K562 (cell line): ENCODE data around the gene SPTSSA. TPM values are rescaled to one million over a fixed set of nuclear protein-coding genes. Genes with fewer than 3 reads are reported as not detected.

Experiments
- ARID1B ChIP-seq: fragments of 450-650 bp; IDR thresholded peaks from 2 replicates; pipeline ENCODE4 v1.6.1; 2016; ENCODE audit warnings: antibody characterized with exemption, mild to moderate bottlenecking, inconsistent platforms
- ATF1 ChIP-seq, 2 experiments: fragments of 450-650 bp in 1 of 2; IDR thresholded peaks; 2 replicates each; pipeline ENCODE4 v1.6.1; 2016; ENCODE audit warnings: missing compliant biosample characterization in 1 of 2, missing genetic modification characterization in 1 of 2
- C11orf30 ChIP-seq: fragments of 450-650 bp; IDR thresholded peaks from 2 replicates; pipeline ENCODE4 v1.6.1; 2016; ENCODE audit warnings: low read depth, mild to moderate bottlenecking
- DDX20 ChIP-seq: fragments of 450-650 bp; IDR thresholded peaks from 2 replicates; pipeline ENCODE4 v1.6.1; 2016; ENCODE audit warnings: missing genetic modification characterization, low read depth, mild to moderate bottlenecking, missing compliant biosample characterization, moderate library complexity
- EWSR1 ChIP-seq: fragments of 450-650 bp; IDR thresholded peaks from 2 replicates; pipeline ENCODE4 v1.6.1; 2018; ENCODE audit warnings: borderline replicate concordance, mild to moderate bottlenecking, low read depth, moderate library complexity; ENCODE audit not compliant: partially characterized antibody
- FOSL1 ChIP-seq: fragments of 200-800 bp; sonication (Bioruptor generic); conservative IDR thresholded peaks from 2 replicates; pipeline ENCODE4 v1.6.1; 2016; ENCODE audit warnings: missing genetic modification characterization, missing compliant biosample characterization
- GATAD2A ChIP-seq: fragments of 450-650 bp; IDR thresholded peaks from 2 replicates; pipeline ENCODE4 v1.6.1; 2017
- HEY1 ChIP-seq: fragments of 250-450 bp; sonication (Bioruptor Pico); IDR thresholded peaks from 2 replicates; pipeline ENCODE4 v1.5.0; 2020; ENCODE audit warnings: mild to moderate bottlenecking, moderate library complexity, borderline replicate concordance
- MEF2D ChIP-seq: conservative IDR thresholded peaks from 2 replicates; pipeline ENCODE4 v1.6.1; 2016; ENCODE audit warnings: low read depth, missing genetic modification characterization, missing compliant biosample characterization
- NFATC3 ChIP-seq: fragments of 450-650 bp; IDR thresholded peaks from 2 replicates; pipeline ENCODE4 v1.6.1; 2017; ENCODE audit warnings: mild to moderate bottlenecking
- RNF219 ChIP-seq: fragments of 250-450 bp; sonication (Bioruptor Pico); IDR thresholded peaks from 2 replicates; pipeline ENCODE4 v1.5.0; 2022; ENCODE audit warnings: mild to moderate bottlenecking
- SIN3B ChIP-seq: fragments of 450-650 bp; IDR thresholded peaks from 2 replicates; pipeline ENCODE4 v1.6.1; 2017; ENCODE audit warnings: low read depth, mild to moderate bottlenecking, moderate library complexity
- TOE1 ChIP-seq, 2 experiments: fragments of 450-650 bp in 1 of 2; sonication (generic) in 1 of 2; formaldehyde crosslinking in 1 of 2; IDR thresholded peaks; 2 replicates each; pipeline versions ENCODE4 v1.7.1 to v1.8.0; 2016 to 2022; ENCODE audit warnings: borderline replicate concordance in 2 of 2, mild to moderate bottlenecking in 2 of 2, antibody characterized with exemption in 1 of 2, inconsistent platforms in 1 of 2, low read depth in 1 of 2, missing genetic modification reagents in 1 of 2, moderate library complexity in 1 of 2
- ZNF609 ChIP-seq: sonication (generic); formaldehyde crosslinking; IDR thresholded peaks from 2 replicates; pipeline ENCODE4 v1.8.1; 2023; ENCODE audit warnings: missing genetic modification reagents, mild to moderate bottlenecking, borderline replicate concordance
- ZSCAN32 ChIP-seq: fragments of 450-650 bp; formaldehyde crosslinking; IDR thresholded peaks from 2 replicates; pipeline ENCODE4 v1.4.0; 2020; ENCODE audit warnings: mild to moderate bottlenecking, moderate library complexity
- polyA plus RNA-seq, 8 experiments: library from polyadenylated mRNA; depleted of rRNA in 4 of 8; stranded (reverse) in 5 of 8; unstranded in 3 of 8; fragments of >200 nt; fragmentation: Nextera tagmentation in 2 of 8; fragmentation: Illumina TruSeq in 1 of 8; extraction: Ambion mirVana in 2 of 8; extraction: Trizol in 1 of 8; gene quantifications; 2 replicates each; pipeline versions ENCODE4 v1.2.1 to v1.2.3, GENCODE V29; 2011 to 2014; ENCODE audit warnings: inconsistent platforms in 1 of 8, missing spikeins in 1 of 8
- total RNA-seq, 7 experiments: library from RNA; depleted of rRNA in 6 of 7; stranded (reverse); fragments of >200 nt in 6 of 7; fragmentation: Illumina TruSeq in 2 of 7; extraction: Trizol in 2 of 7; gene quantifications; 2 replicates each; pipeline versions ENCODE4 v1.2.1 to v1.2.3, GENCODE V29; 2011 to 2021; ENCODE audit warnings: low replicate concordance in 1 of 7
- TF ChIP-seq, protein P1 (sequence below), 2 experiments: fragments of 450-650 bp in 1 of 2; sonication (generic) in 1 of 2; formaldehyde crosslinking in 1 of 2; IDR thresholded peaks in 1 of 2; conservative IDR thresholded peaks in 1 of 2; 2 replicates each; pipeline versions ENCODE4 v1.6.1 to v1.8.1; 2016 to 2023; ENCODE audit warnings: mild to moderate bottlenecking in 2 of 2, moderate library complexity in 2 of 2, inconsistent platforms in 1 of 2, missing genetic modification reagents in 1 of 2
- TF ChIP-seq, protein P2 (sequence below): fragments of 450-650 bp; formaldehyde crosslinking; IDR thresholded peaks from 2 replicates; pipeline ENCODE4 v1.4.0; 2022; ENCODE audit warnings: missing genetic modification characterization

Gene SPTSSA
- total and polyA plus RNA-seq, 9 of the 15 experiments (the other 6 are each of a cell fraction or from before 2014, with no cell fraction given) = 6.8 to 35.7 (median 22.0) TPM

- no peak for TF ChIP-seq RNF219 (CRISPR knock-in tag)
- TF ChIP-seq TOE1 (IDR thresholded peaks at IDR 0.05; ENCODE audit: borderline replicate concordance) = no peak
- no peak for TF ChIP-seq TOE1 (CRISPR knock-in tag; IDR thresholded peaks at IDR 0.05; ENCODE audit: borderline replicate concordance, low read depth)
- TF ChIP-seq MEF2D = no peak
- no peak for TF ChIP-seq SIN3B
- TF ChIP-seq, protein P1, sequence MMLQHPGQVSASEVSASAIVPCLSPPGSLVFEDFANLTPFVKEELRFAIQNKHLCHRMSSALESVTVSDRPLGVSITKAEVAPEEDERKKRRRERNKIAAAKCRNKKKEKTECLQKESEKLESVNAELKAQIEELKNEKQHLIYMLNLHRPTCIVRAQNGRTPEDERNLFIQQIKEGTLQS (IDR thresholded peaks at IDR 0.05) = peak; percentile 97
- TF ChIP-seq, protein P1 (CRISPR knock-in tag; conservative IDR thresholded peaks at IDR 0.05) = peak; percentile 77; the same call in 1 of the 2 replicates
- TF ChIP-seq ZSCAN32 (CRISPR knock-in tag) = no peak
- TF ChIP-seq, protein P2, sequence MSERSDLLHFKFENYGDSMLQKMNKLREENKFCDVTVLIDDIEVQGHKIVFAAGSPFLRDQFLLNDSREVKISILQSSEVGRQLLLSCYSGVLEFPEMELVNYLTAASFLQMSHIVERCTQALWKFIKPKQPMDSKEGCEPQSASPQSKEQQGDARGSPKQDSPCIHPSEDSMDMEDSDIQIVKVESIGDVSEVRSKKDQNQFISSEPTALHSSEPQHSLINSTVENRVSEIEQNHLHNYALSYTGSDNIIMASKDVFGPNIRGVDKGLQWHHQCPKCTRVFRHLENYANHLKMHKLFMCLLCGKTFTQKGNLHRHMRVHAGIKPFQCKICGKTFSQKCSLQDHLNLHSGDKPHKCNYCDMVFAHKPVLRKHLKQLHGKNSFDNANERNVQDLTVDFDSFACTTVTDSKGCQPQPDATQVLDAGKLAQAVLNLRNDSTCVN (CRISPR knock-in tag) = no peak
- TF ChIP-seq C11orf30 = peak; percentile 30; the same call in 1 of the 2 replicates
- TF ChIP-seq DDX20 (tag) = no peak
- no peak for TF ChIP-seq HEY1 (CRISPR knock-in tag)
- no peak for TF ChIP-seq ATF1 (CRISPR knock-in tag; IDR thresholded peaks at IDR 0.05)
- peak; percentile 81 for TF ChIP-seq ATF1 (tag; IDR thresholded peaks at IDR 0.05)
- TF ChIP-seq FOSL1 (tag) = peak; percentile 97
- TF ChIP-seq GATAD2A = no peak
- TF ChIP-seq NFATC3 = no peak
- no peak for TF ChIP-seq ZNF609
- peak; percentile 63 for TF ChIP-seq ARID1B
- no peak for TF ChIP-seq EWSR1
Measured at GRCh38 chr14:34496679-34497513, 34.9 kb upstream of the SPTSSA start (continued).
